ENCODE results near the gene PATZ1. TPM values are rescaled to one million over a fixed set of nuclear protein-coding genes. Genes with fewer than 3 reads are reported as not detected.

The PATZ1 gene
- total RNA-seq, 4 donors from 2014 or later = 12.9 to 20.6 (median 17.0) TPM

DNA sequence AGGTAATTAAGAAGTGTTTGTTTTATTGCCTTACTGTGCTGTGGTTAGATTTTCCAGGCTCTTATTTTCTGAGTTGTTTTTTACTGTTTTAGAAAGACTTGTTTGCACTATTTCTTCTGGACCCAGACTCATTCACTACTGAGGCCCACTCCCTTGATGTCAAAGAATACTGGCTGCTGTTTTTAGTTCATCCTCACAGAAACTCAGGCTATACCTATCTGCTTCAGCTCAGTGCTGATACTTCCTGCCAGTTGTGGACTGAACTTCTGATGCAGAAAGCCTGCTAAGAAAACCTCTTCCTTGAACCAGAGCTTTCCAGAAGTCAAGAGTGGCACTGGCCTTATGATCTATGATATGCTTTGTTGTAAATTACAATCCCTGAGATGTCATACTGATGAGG, 38.0 kb downstream of the PATZ1 start:
- no peak for TF ChIP-seq POLR2A (IDR thresholded peaks at IDR 0.05; ENCODE audit: low read depth)
- no peak for DNase-seq (ENCODE audit: extremely low spot score)
- no peaks in the 10 kb centered on the region for H3K9me3 ChIP-seq
- no peaks in the 10 kb centered on the region for H3K27me3 ChIP-seq
- H3K36me3 ChIP-seq = no peaks in the 10 kb centered on the region
- H3K4me3 ChIP-seq = no peak overlapping the region
- intact Hi-C loops (cut with DNase I) = no loop called here
- no peak overlapping the region for H3K27ac ChIP-seq (replicated peaks in 1 of 4)
- peaks cover 0 to 4% (median 4%) of the 10 kb centered on the region in 4 donors for H3K4me1 ChIP-seq

DNA sequence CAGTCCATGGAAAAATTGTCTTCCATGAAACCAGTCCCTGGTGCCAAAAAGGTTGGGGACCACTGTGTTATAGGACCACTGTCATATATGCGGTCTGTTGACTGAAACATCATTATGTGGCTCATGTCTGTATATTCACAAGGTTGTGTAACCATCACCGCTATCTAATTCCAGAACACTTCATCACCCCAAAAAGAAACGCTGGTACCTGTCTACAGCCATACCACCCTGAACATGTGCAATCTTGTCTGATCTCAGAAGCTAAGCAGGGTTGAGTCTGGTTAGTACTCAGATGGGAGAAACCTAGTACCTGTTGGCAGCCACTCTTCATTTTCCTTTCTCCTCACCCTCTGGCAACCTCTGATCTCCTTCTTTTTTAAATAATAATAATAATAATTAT, 41.0 kb downstream of the PATZ1 start:
- TF ChIP-seq POLR2A (IDR thresholded peaks at IDR 0.05; ENCODE audit: low read depth) = no peak
- TF ChIP-seq, protein P1, sequence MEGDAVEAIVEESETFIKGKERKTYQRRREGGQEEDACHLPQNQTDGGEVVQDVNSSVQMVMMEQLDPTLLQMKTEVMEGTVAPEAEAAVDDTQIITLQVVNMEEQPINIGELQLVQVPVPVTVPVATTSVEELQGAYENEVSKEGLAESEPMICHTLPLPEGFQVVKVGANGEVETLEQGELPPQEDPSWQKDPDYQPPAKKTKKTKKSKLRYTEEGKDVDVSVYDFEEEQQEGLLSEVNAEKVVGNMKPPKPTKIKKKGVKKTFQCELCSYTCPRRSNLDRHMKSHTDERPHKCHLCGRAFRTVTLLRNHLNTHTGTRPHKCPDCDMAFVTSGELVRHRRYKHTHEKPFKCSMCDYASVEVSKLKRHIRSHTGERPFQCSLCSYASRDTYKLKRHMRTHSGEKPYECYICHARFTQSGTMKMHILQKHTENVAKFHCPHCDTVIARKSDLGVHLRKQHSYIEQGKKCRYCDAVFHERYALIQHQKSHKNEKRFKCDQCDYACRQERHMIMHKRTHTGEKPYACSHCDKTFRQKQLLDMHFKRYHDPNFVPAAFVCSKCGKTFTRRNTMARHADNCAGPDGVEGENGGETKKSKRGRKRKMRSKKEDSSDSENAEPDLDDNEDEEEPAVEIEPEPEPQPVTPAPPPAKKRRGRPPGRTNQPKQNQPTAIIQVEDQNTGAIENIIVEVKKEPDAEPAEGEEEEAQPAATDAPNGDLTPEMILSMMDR (IDR thresholded peaks at IDR 0.05) = no peak
- TF ChIP-seq POLR2AphosphoS5 (IDR thresholded peaks at IDR 0.05) = no peak
- TF ChIP-seq EP300 (IDR thresholded peaks at IDR 0.05) = no peak
- H3K4me3 ChIP-seq = no peak overlapping the region
- H3K27ac ChIP-seq (replicated peaks in 1 of 4) = no peak overlapping the region
- H3K4me1 ChIP-seq = peaks cover 0 to 4% (median 0%) of the 10 kb centered on the region in 4 donors
- no peaks in the 10 kb centered on the region for H3K27me3 ChIP-seq
- no peak for DNase-seq (ENCODE audit: extremely low spot score)
- 96% methylated on average over 3 of the region's 3 CpGs for WGBS
- intact Hi-C loops (cut with DNase I) = no loop called here
- no peaks in the 10 kb centered on the region for H3K9me3 ChIP-seq
- no peaks in the 10 kb centered on the region for H3K36me3 ChIP-seq

DNA sequence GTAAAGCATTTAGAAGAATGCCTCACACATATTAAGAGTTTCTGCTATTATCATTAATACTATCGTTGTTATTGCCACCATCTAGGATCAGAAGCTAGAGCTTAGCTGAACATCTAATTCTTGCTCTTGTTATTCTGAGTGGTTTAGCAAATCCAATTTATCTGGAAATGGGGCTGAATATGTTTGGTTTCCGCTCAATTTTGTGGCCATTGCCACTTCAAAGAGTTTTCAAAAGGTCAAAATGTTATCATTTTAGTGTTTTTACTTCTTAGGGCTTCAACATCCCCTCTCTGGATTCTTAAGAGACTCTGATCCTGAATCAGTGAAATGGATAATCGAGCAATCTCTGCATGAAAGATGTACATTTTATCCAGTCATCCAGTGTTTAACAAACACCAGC, 43.6 kb downstream of the PATZ1 start:
- Histone ChIP-seq H3K27ac (replicated peaks in 1 of 4) (no peak overlapping the region), H3K36me3 (no peaks in the 10 kb centered on the region), H3K4me3 (no peak overlapping the region), H3K4me1 (peaks cover 0 to 8% (median 0%) of the 10 kb centered on the region in 4 donors), H3K9me3 (no peaks in the 10 kb centered on the region), H3K27me3 (no peaks in the 10 kb centered on the region)
- intact Hi-C loops (cut with DNase I) = no loop called here
- 92% methylated on average over 3 of the region's 3 CpGs for WGBS
- TF ChIP-seq EP300 (IDR thresholded peaks at IDR 0.05) (no peak), POLR2AphosphoS5 (IDR thresholded peaks at IDR 0.05) (no peak), POLR2A (IDR thresholded peaks at IDR 0.05; ENCODE audit: low read depth) (no peak)
- TF ChIP-seq, protein P1 (IDR thresholded peaks at IDR 0.05) = no peak
- DNase-seq (ENCODE audit: extremely low spot score) = no peak

DNA sequence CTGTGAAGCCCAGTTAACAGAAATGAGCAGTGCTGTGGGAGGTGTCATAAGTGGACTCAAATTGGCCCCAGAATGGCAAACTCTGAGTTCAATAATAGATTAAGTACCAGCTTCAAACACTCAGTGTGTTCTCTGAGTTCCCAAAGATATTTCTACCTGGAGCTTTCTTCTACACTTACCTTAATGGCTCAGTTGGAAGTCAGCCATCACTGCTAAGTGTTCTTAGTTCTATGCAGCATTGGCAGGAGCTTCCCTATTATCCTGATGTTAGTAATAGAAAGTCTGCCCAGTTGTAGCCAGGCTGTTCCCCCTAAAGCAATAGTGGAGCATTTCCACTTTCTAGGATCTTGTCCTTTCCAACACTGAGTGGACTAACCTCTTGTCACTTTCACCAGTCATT, 44.1 kb downstream of the PATZ1 start:
- Histone ChIP-seq H3K9me3 (no peaks in the 10 kb centered on the region), H3K36me3 (no peaks in the 10 kb centered on the region), H3K4me3 (no peak overlapping the region), H3K27ac (replicated peaks in 1 of 4) (no peak overlapping the region), H3K4me1 (peaks cover 0 to 12% (median 4%) of the 10 kb centered on the region in 4 donors), H3K27me3 (no peaks in the 10 kb centered on the region)
- TF ChIP-seq EP300 (IDR thresholded peaks at IDR 0.05) (no peak), POLR2A (IDR thresholded peaks at IDR 0.05; ENCODE audit: low read depth) (no peak), POLR2AphosphoS5 (IDR thresholded peaks at IDR 0.05) (no peak)
- TF ChIP-seq, protein P1 (IDR thresholded peaks at IDR 0.05) = no peak
- DNase-seq (ENCODE audit: extremely low spot score) = no peak
- intact Hi-C loops (cut with DNase I) = no loop called here

DNA sequence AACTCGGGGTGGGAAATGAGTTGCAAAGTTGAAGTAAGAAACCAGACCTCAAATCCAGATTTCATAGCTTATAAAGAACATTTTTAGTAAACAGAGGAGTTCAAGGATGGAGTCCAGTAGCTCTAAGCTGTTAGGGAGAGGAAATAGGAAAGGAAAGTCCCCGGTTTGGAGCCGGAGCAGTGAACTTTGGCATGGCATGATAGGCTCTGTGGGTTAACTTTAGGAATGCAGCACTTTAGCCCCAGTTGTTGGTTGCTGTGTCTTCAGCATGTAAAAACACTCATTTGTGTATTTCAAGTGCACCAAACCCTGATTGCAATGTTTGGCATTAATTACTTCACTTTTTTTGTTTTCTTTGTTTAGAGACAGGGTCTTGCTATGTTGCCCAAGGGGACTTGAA, 45.2 kb downstream of the PATZ1 start:
- TF ChIP-seq EP300 (IDR thresholded peaks at IDR 0.05) (no peak), POLR2AphosphoS5 (IDR thresholded peaks at IDR 0.05) (no peak), POLR2A (IDR thresholded peaks at IDR 0.05; ENCODE audit: low read depth) (no peak)
- TF ChIP-seq, protein P1 (IDR thresholded peaks at IDR 0.05) = no peak
- no peaks in the 10 kb centered on the region for H3K9me3 ChIP-seq
- intact Hi-C loops (cut with DNase I) = no loop called here
- H3K4me3 ChIP-seq = no peak overlapping the region
- no peaks in the 10 kb centered on the region for H3K36me3 ChIP-seq
- 75% methylated on average over 3 of the region's 3 CpGs for WGBS
- no peak for DNase-seq (ENCODE audit: extremely low spot score)
- H3K27ac ChIP-seq (replicated peaks in 1 of 4) = no peak overlapping the region
- H3K27me3 ChIP-seq = no peaks in the 10 kb centered on the region
- H3K4me1 ChIP-seq = peaks cover 3 to 23% (median 15%) of the 10 kb centered on the region in 4 donors
